ENCODE data around the gene PLXNB1.

DNA sequence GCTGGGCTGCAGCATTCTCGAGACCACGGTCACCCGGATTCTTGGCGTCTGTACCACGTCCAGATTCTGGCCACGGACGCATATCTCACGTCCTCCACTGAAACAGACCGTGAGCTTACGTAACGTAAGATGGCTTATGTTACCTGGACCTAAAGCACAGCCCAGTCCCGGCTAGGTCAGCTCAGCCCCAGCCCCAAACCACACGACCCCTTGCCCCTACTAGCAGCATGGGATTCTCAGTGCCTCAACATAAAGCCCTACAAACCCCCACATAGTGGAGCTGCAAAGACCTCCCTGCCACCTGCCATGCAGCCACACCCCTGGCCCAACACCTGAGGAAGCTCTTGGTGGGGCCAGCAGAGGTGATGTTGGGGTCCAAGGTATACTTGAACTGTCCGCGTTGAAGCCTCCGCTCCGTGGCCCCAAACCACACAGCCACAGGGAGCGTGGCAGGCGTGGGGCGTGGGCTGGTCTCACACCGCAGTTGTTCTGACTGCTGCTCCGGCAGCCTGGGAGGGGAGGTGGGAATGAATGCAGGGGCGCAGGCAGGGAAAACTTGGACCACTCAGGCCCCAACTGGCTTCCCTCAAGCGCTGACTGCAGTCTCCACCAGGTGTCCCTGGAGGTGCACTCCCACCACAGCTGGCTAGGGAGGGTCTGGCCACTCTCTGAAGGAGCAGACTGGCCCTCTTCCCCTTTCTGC is 14.5 kb downstream of the PLXNB1 start:
- TF ChIP-seq RFX5 (IDR thresholded peaks at IDR 0.05; ENCODE audit: low read depth, low read length) (no peak), POLR2A (IDR thresholded peaks at IDR 0.05; ENCODE audit: insufficient read depth in 1 of 2, low read depth in 2 of 2, low read length in 2 of 2) (no peak)

All from HepG2 (cell line).